HepG2 (cell line): ENCODE data around the gene AGAP1. TPM values are rescaled to one million over a fixed set of nuclear protein-coding genes. Genes with fewer than 3 reads are reported as not detected.
A peak's percentile ranks its signal among the peaks of the same experiment; 100 is the strongest.

ENCODE experiments used
- ATF4 ChIP-seq, 2 experiments: fragments of 450-650 bp in 1 of 2; sonication (generic) in 1 of 2; formaldehyde crosslinking; IDR thresholded peaks; 2 replicates each; pipeline versions ENCODE4 v1.5.0 to v1.8.0; 2020 to 2022; ENCODE audit warnings: mild to moderate bottlenecking in 1 of 2, missing genetic modification reagents in 1 of 2
- BCL3 ChIP-seq: sonication (generic); formaldehyde crosslinking; IDR thresholded peaks from 2 replicates; pipeline ENCODE4 v1.5.1; 2020; ENCODE audit warnings: mild to moderate bottlenecking, missing genetic modification reagents, moderate library complexity
- CEBPZ ChIP-seq: IDR thresholded peaks from 2 replicates; pipeline ENCODE4 v1.6.1; 2012; ENCODE audit warnings: low read length, improper control_type of control experiment
- ETV5 ChIP-seq: IDR thresholded peaks from 2 replicates; pipeline ENCODE4 v1.6.1; 2018; ENCODE audit warnings: missing biosample characterization, missing genetic modification reagents, inconsistent platforms, borderline replicate concordance
- GABPB1 ChIP-seq: IDR thresholded peaks from 2 replicates; pipeline ENCODE4 v1.6.1; 2016; ENCODE audit warnings: mild to moderate bottlenecking, missing genetic modification reagents, moderate library complexity, missing compliant biosample characterization
- GPBP1L1 ChIP-seq: sonication (generic); formaldehyde crosslinking; IDR thresholded peaks from 2 replicates; pipeline ENCODE4 v1.5.0; 2020; ENCODE audit warnings: mild to moderate bottlenecking, missing genetic modification reagents
- MZF1 ChIP-seq: sonication (generic); formaldehyde crosslinking; IDR thresholded peaks from 2 replicates; pipeline ENCODE4 v1.8.1; 2023; ENCODE audit warnings: mild to moderate bottlenecking, missing genetic modification reagents, borderline replicate concordance
- NR2F6 ChIP-seq, 2 experiments: IDR thresholded peaks; 2 replicates each; pipeline ENCODE4 v1.6.1; 2016; ENCODE audit warnings: antibody characterized with exemption in 1 of 2, mild to moderate bottlenecking in 1 of 2
- PHF21A ChIP-seq: sonication (generic); formaldehyde crosslinking; IDR thresholded peaks from 2 replicates; pipeline ENCODE4 v1.5.0; 2020; ENCODE audit warnings: mild to moderate bottlenecking, missing genetic modification reagents
- SOX6 ChIP-seq, 2 experiments: fragments of 450-650 bp in 1 of 2; sonication (generic) in 1 of 2; formaldehyde crosslinking in 1 of 2; IDR thresholded peaks; 2 replicates each; pipeline versions ENCODE4 v1.4.0 to v1.6.1; 2017 to 2020; ENCODE audit warnings: antibody characterized with exemption in 1 of 2, mild to moderate bottlenecking in 1 of 2, missing genetic modification reagents in 1 of 2
- SP2 ChIP-seq: sonication (generic); formaldehyde crosslinking; IDR thresholded peaks from 2 replicates; pipeline ENCODE4 v1.5.1; 2020; ENCODE audit warnings: mild to moderate bottlenecking, missing genetic modification reagents
- TARDBP ChIP-seq: sonication (generic); formaldehyde crosslinking; IDR thresholded peaks from 2 replicates; pipeline ENCODE4 v1.8.0; 2022; ENCODE audit warnings: mild to moderate bottlenecking, missing genetic modification reagents
- THAP9 ChIP-seq: sonication (generic); formaldehyde crosslinking; IDR thresholded peaks from 2 replicates; pipeline ENCODE4; 2020; ENCODE audit warnings: missing genetic modification reagents, mild to moderate bottlenecking, borderline replicate concordance
- ZNF282 ChIP-seq: fragments of 450-650 bp; IDR thresholded peaks from 2 replicates; pipeline ENCODE4 v1.6.1; 2018; ENCODE audit not compliant: partially characterized antibody
- ZNF446 ChIP-seq: sonication (generic); formaldehyde crosslinking; IDR thresholded peaks from 2 replicates; pipeline ENCODE4 v1.5.0; 2020; ENCODE audit warnings: mild to moderate bottlenecking, missing genetic modification reagents
- ZNF629 ChIP-seq: sonication (generic); formaldehyde crosslinking; conservative IDR thresholded peaks from 2 replicates; pipeline ENCODE4 v1.5.0; 2020; ENCODE audit warnings: missing genetic modification reagents
- ZNF83 ChIP-seq: sonication (generic); formaldehyde crosslinking; IDR thresholded peaks from 2 replicates; pipeline ENCODE4 v1.4.0; 2020; ENCODE audit warnings: missing genetic modification reagents, mild to moderate bottlenecking, borderline replicate concordance
- polyA plus RNA-seq, 8 experiments: library from polyadenylated mRNA; depleted of rRNA in 3 of 8; stranded (reverse) in 7 of 8; unstranded in 1 of 8; fragments of >200 nt; fragmentation: Illumina TruSeq in 4 of 8; extraction: Trizol in 4 of 8; gene quantifications; 2 replicates each; pipeline versions ENCODE4 v1.2.1 to v1.2.3, GENCODE V29; 2011 to 2016; ENCODE audit warnings: low read depth in 4 of 8, missing spikeins in 1 of 8, mixed read lengths in 1 of 8; ENCODE audit not compliant: insufficient read depth in 1 of 8
- total RNA-seq, 5 experiments: library from RNA; depleted of rRNA; stranded (reverse); fragments of >200 nt; fragmentation: Illumina TruSeq; extraction: Trizol; gene quantifications; 2 replicates each; pipeline ENCODE4 v1.2.3, GENCODE V29; 2016; ENCODE audit warnings: low read depth in 1 of 5

Gene AGAP1
- total and polyA plus RNA-seq, 2 of the 13 experiments (the other 11 are each of a cell fraction or from before 2014, with no cell fraction given), result 21.2 to 32.7 TPM

- no peak for TF ChIP-seq CEBPZ
- no peak for TF ChIP-seq NR2F6 (IDR thresholded peaks at IDR 0.05)
- 0 out of 2 replicates have a peak, but pooled peaks have one; percentile 14 for TF ChIP-seq NR2F6 (CRISPR knock-in tag; IDR thresholded peaks at IDR 0.05)
- no peak for TF ChIP-seq GPBP1L1 (CRISPR knock-in tag)
- TF ChIP-seq BCL3, result no peak
- TF ChIP-seq ZNF446 (CRISPR knock-in tag), result no peak
- TF ChIP-seq ETV5, result no peak
- no peak for TF ChIP-seq SP2 (CRISPR knock-in tag)
- no peak for TF ChIP-seq SOX6 (IDR thresholded peaks at IDR 0.05)
- no peak for TF ChIP-seq SOX6 (CRISPR knock-in tag; IDR thresholded peaks at IDR 0.05)
- no peak for TF ChIP-seq ZNF282
- no peak for TF ChIP-seq ATF4 (CRISPR knock-in tag; IDR thresholded peaks at IDR 0.05)
- TF ChIP-seq ZNF83 (CRISPR knock-in tag), result no peak
- TF ChIP-seq TARDBP (CRISPR knock-in tag), result no peak
- no peak for TF ChIP-seq GABPB1 (CRISPR knock-in tag)
- TF ChIP-seq PHF21A (CRISPR knock-in tag), result peak; percentile 39; the same call in 1 of the 2 replicates
- TF ChIP-seq MZF1, result no peak
- TF ChIP-seq ZNF629 (CRISPR knock-in tag), result no peak
- TF ChIP-seq THAP9 (CRISPR knock-in tag), result no peak
Measured at GRCh38 chr2:235666213-235666781, 172.5 kb downstream of the AGAP1 start (continued).
